Aorta (tissue), 5 donors: ENCODE results near the gene PRR35. TPM values are rescaled to one million over a fixed set of nuclear protein-coding genes. Genes with fewer than 3 reads are reported as not detected.

Source experiments
- ATAC-seq: fragments of 200-7000 bp; cut with Tn5 transposase; one replicate; pipeline ENCODE4 v1.9.1; 2022; ENCODE audit warnings: moderate library complexity; ENCODE audit not compliant: low FRiP score
- DNase-seq, 2 donors: peaks; one replicate each; pipeline ENCODE4 v3.0.0-alpha.2; 2020
- H3K27ac ChIP-seq, 2 donors: one replicate each; pipeline ENCODE4 v1.5.1; 2013; ENCODE audit warnings: low read length in 2 of 2, mild to moderate bottlenecking in 2 of 2, moderate library complexity in 2 of 2, control low read depth in 1 of 2, inconsistent platforms in 1 of 2, low read depth in 1 of 2
- H3K27me3 ChIP-seq, 2 donors: one replicate each; pipeline ENCODE4 v1.6.1; 2013; ENCODE audit warnings: control low read depth in 1 of 2, low read length in 1 of 2, mild to moderate bottlenecking in 1 of 2, moderate library complexity in 1 of 2; ENCODE audit not compliant: insufficient read depth in 2 of 2, control insufficient read depth in 1 of 2
- H3K36me3 ChIP-seq, 2 donors: one replicate each; pipeline ENCODE4 v1.6.1; 2013; ENCODE audit warnings: control low read depth in 1 of 2, low read length in 1 of 2, mild to moderate bottlenecking in 1 of 2; ENCODE audit not compliant: insufficient read depth in 2 of 2, control insufficient read depth in 1 of 2
- H3K4me1 ChIP-seq, 2 donors: one replicate each; pipeline ENCODE4 v1.6.1; 2013; ENCODE audit warnings: low read length in 2 of 2, control low read depth in 1 of 2, mild to moderate bottlenecking in 1 of 2, moderate library complexity in 1 of 2; ENCODE audit not compliant: insufficient read depth in 2 of 2, control insufficient read depth in 1 of 2
- H3K4me3 ChIP-seq, 2 donors: one replicate each; pipeline ENCODE4 v1.5.1; 2013; ENCODE audit warnings: low read length in 2 of 2, control low read depth in 1 of 2, mild to moderate bottlenecking in 1 of 2
- H3K9me3 ChIP-seq: one replicate; pipeline ENCODE4 v1.6.1; 2013; ENCODE audit warnings: mild to moderate bottlenecking, low read length; ENCODE audit not compliant: control insufficient read depth
- WGBS, 2 donors: extraction: QIAGEN DNeasy Blood & Tissue Kit; methylation state at CpG; one replicate each; pipeline ENCODE4 v1.1.7; 2013; 5-methylcytosine and 5-hydroxymethylcytosine counted together
- intact Hi-C, 2 donors: fragments of 100-400 bp; cut with DNase I; formaldehyde crosslinking; loops; one replicate each; pipeline versions ENCODE4 v1.14.2 to v1.15.0; 2022
- polyA plus RNA-seq, 2 donors: library from polyadenylated mRNA; stranded (reverse); fragments of 200-250 nt; gene quantifications; one replicate each; pipeline ENCODE4 v1.2.3, GENCODE V29; 2013
- total RNA-seq, 2 donors: library from RNA; stranded (reverse); fragmentation: NEBNext Ultra II Directional; extraction: Animal tissue kit (Norgen Biotek cat#: 25700); gene quantifications; one replicate each; pipeline ENCODE4 v1.2.1, GENCODE V29; 2021
- donor health status: healthy with polysubstance abuse.
- donor health status: Bipolar disorder and iron deficiency.
- donor health status: DM: no; HTN: no; CAD: no.
- donor health status: DM: no; HTN: no; CAD: no.
- donor health status: DM: yes; HTN: yes; CAD: no.

PRR35 gene
- total and polyA plus RNA-seq, 4 donors: 0.05 TPM; not detected in 3

GRCh38 chr16:588639-588888, 28.4 kb downstream of the PRR35 start:
- H3K36me3 ChIP-seq: no peaks in the 10 kb centered on the region
- H3K27ac ChIP-seq: peak overlapping the region; percentile 71 to 85
- H3K4me3 ChIP-seq: peak overlapping the region; percentile 58 to 69
- ATAC-seq (no peak), DNase-seq (peak in 1 of 2 donors; percentile 71)
- 0% methylated on average over 21 of the region's 21 CpGs for WGBS, 2 donors
- no peaks in the 10 kb centered on the region for H3K4me1 ChIP-seq
- H3K9me3 ChIP-seq: no peaks in the 10 kb centered on the region
- intact Hi-C loops: loop anchor here in 1 of 2 donors (5.0 kb wide), 1 partner anchor 49 kb away; the partner anchor contains the start of gene METTL26
- no peaks in the 10 kb centered on the region for H3K27me3 ChIP-seq

- peak; percentile 98 to 99 for DNase-seq
- Histone ChIP-seq H3K27me3 (no peaks in the 10 kb centered on the region), H3K36me3 (no peaks in the 10 kb centered on the region), H3K4me1 (no peaks in the 10 kb centered on the region), H3K4me3 (peak overlapping the region; percentile 58 to 69), H3K27ac (peak overlapping the region; percentile 71 to 87), H3K9me3 (no peaks in the 10 kb centered on the region)
- WGBS, 2 donors: 0 to 1% methylated on average over 79 to 107 of the region's 107 CpGs
- peak; percentile 95 for ATAC-seq
- intact Hi-C loops: loop anchor here in 1 of 2 donors (5.0 kb wide), 1 partner anchor 48 kb away; the partner anchor contains the start of gene METTL26
Observed at GRCh38 chr16:588889-589657, 28.9 kb downstream of the PRR35 start.

- no peaks in the 10 kb centered on the region for H3K27me3 ChIP-seq
- H3K36me3 ChIP-seq: no peaks in the 10 kb centered on the region
- peak within 1 kb of the TSS; percentile 69 to 82 for H3K4me3 ChIP-seq
- peak within 1 kb of the TSS; percentile 71 to 87 for H3K27ac ChIP-seq
- 0 to 1% methylated on average over 17 to 67 of the region's 67 CpGs for WGBS, 2 donors
- DNase-seq (peak; percentile 100), ATAC-seq (peak; percentile 97)
- intact Hi-C loops: loop anchor here in 1 of 2 donors (5.0 kb wide), 1 partner anchor 48 kb away; the partner anchor contains the start of gene METTL26
- H3K9me3 ChIP-seq: no peaks in the 10 kb centered on the region
- H3K4me1 ChIP-seq: no peaks in the 10 kb centered on the region
Observed at GRCh38 chr16:589658-590187, 29.5 kb downstream of the PRR35 start, which contains the start of gene RAB40C. Gene RAB40C (plus strand): TSS chr16:590066. CDS start chr16:590292, 226 bp downstream.

GRCh38 chr16:590188-590814, 30.1 kb downstream of the PRR35 start:
- intact Hi-C loops: no loop called here
- H3K4me1 ChIP-seq: no peaks in the 10 kb centered on the region
- DNase-seq (peak; percentile 67 to 84), ATAC-seq (no peak)
- no peaks in the 10 kb centered on the region for H3K36me3 ChIP-seq
- peak overlapping the region in 1 of 2 donors; percentile 4 for H3K27ac ChIP-seq
- no peaks in the 10 kb centered on the region for H3K27me3 ChIP-seq
- peak overlapping the region; percentile 67 to 82 for H3K4me3 ChIP-seq
- 0 to 1% methylated on average over 64 to 71 of the region's 71 CpGs for WGBS, 2 donors
- no peaks in the 10 kb centered on the region for H3K9me3 ChIP-seq

GRCh38 chr16:590815-591200, 30.6 kb downstream of the PRR35 start:
- peak overlapping the region in 1 of 2 donors; percentile 82 for H3K4me3 ChIP-seq
- DNase-seq (no peak), ATAC-seq (no peak)
- H3K4me1 ChIP-seq: no peaks in the 10 kb centered on the region
- H3K36me3 ChIP-seq: no peaks in the 10 kb centered on the region
- no peak overlapping the region for H3K27ac ChIP-seq
- intact Hi-C loops: no loop called here
- 44 to 50% methylated on average over 10 of the region's 10 CpGs for WGBS, 2 donors
- no peaks in the 10 kb centered on the region for H3K9me3 ChIP-seq
- no peaks in the 10 kb centered on the region for H3K27me3 ChIP-seq

GRCh38 chr16:591231-591630, 31.0 kb downstream of the PRR35 start:
- H3K36me3 ChIP-seq: no peaks in the 10 kb centered on the region
- WGBS, 2 donors: 73 to 77% methylated on average over 8 of the region's 8 CpGs
- intact Hi-C loops: no loop called here
- no peaks in the 10 kb centered on the region for H3K27me3 ChIP-seq
- no peaks in the 10 kb centered on the region for H3K9me3 ChIP-seq
- H3K4me3 ChIP-seq: no peak overlapping the region
- no peak for DNase-seq
- H3K27ac ChIP-seq: no peak overlapping the region
- no peaks in the 10 kb centered on the region for H3K4me1 ChIP-seq
- no peak for ATAC-seq

- no peaks in the 10 kb centered on the region for H3K4me1 ChIP-seq
- 88% methylated on average over 15 of the region's 15 CpGs for WGBS, 2 donors
- ATAC-seq (no peak), DNase-seq (no peak)
- H3K36me3 ChIP-seq: no peaks in the 10 kb centered on the region
- intact Hi-C loops: no loop called here
- H3K9me3 ChIP-seq: no peaks in the 10 kb centered on the region
- no peaks in the 10 kb centered on the region for H3K27me3 ChIP-seq
- no peak overlapping the region for H3K4me3 ChIP-seq
- no peak overlapping the region for H3K27ac ChIP-seq
Observed at GRCh38 chr16:591892-592517, 31.8 kb downstream of the PRR35 start.

DNA sequence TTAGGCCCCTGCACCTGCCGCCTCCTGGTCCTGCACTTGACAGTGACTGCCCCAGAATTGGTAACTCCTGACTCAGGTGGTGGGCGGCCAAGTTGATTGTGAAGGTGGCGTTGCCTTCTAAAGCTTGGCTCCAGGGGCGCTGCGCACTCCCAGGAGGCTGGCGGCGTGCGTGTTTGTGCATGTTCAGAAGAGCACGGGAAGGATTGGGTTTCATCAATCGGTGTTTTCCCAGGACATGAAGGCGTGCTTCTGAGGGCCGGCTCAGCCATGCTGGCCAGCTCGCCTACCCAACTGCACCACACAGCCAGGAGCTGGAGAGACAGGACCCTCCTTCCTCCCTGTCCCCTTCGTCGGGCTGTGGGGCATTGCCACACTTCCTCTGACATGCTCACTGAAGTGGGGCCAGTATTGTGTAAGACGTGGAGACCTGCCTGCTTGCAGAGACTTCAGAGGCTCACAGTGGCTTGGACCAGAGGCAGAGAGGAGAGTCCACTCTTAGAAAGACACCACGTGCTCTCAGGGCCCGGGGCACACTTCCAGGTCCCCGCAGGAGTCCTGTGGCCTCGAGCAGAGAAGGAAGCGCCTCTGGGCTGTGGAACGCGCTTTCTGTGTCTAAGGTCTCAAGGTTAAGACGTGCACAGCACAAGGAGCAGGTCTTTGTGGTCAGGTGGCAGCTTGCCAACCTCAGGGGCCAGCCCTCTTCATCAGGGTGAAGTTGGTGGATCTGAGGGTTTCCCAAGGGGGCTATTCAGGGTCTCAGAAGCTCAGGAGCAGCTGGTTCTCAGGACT, 32.5 kb downstream of the PRR35 start:
- intact Hi-C loops: no loop called here
- no peaks in the 10 kb centered on the region for H3K4me1 ChIP-seq
- 78 to 83% methylated on average over 24 of the region's 24 CpGs for WGBS, 2 donors
- H3K9me3 ChIP-seq: no peaks in the 10 kb centered on the region
- H3K36me3 ChIP-seq: no peaks in the 10 kb centered on the region
- ATAC-seq: no peak
- H3K27ac ChIP-seq: no peak overlapping the region
- H3K4me3 ChIP-seq: no peak overlapping the region
- no peaks in the 10 kb centered on the region for H3K27me3 ChIP-seq
- peak; percentile 61 to 75 for DNase-seq
